Tibial nerve (tissue), 4 donors: ENCODE data around the gene CA10. TPM values are rescaled to one million over a fixed set of nuclear protein-coding genes. Genes with fewer than 3 reads are reported as not detected.

ENCODE experiments used
- DNase-seq, 2 donors: peaks; one replicate each; pipeline ENCODE4 v3.0.0-alpha.2; 2019; ENCODE audit warnings: low spot score in 2 of 2
- H3K27ac ChIP-seq, 4 donors: fragments of 200-600 bp; sonication (generic) in 3 of 4; one replicate each; pipeline ENCODE4 v1.5.1; 2017 to 2019; ENCODE audit warnings: mild to moderate bottlenecking in 1 of 4
- H3K27me3 ChIP-seq, 2 donors: fragments of 200-600 bp; sonication (generic) in 1 of 2; one replicate each; pipeline versions ENCODE4 v1.5.1 to v1.6.0; 2017 to 2019
- H3K36me3 ChIP-seq, 3 donors: fragments of 200-600 bp; sonication (generic); one replicate each; pipeline ENCODE4 v1.5.1; 2018 to 2019
- H3K4me1 ChIP-seq, 4 donors: fragments of 200-600 bp; sonication (generic) in 3 of 4; one replicate each; pipeline ENCODE4 v1.5.1; 2017 to 2019
- H3K4me3 ChIP-seq, 4 donors: fragments of 200-600 bp; sonication (generic) in 3 of 4; one replicate each; pipeline ENCODE4 v1.5.1; 2017 to 2019; ENCODE audit warnings: mild to moderate bottlenecking in 1 of 4, moderate library complexity in 1 of 4
- H3K9me3 ChIP-seq, 4 donors: fragments of 200-600 bp; sonication (generic) in 3 of 4; one replicate each; pipeline ENCODE4 v1.5.1; 2017 to 2019
- CTCF ChIP-seq, 5 experiments: fragments of 200-600 bp in 3 of 5; fragments of 450-650 bp in 2 of 5; sonication (generic) in 3 of 5; IDR thresholded peaks; one replicate each; pipeline ENCODE4 v1.5.1; 2016 to 2019; ENCODE audit warnings: antibody characterized with exemption in 5 of 5, mild to moderate bottlenecking in 3 of 5, moderate library complexity in 2 of 5
- EP300 ChIP-seq, 2 donors: sonication (generic); formaldehyde crosslinking; IDR thresholded peaks; one replicate each; pipeline ENCODE4 v1.6.1; 2017; ENCODE audit warnings: antibody characterized with exemption in 2 of 2, mild to moderate bottlenecking in 1 of 2
- POLR2A ChIP-seq, 2 donors: fragments of 450-650 bp; IDR thresholded peaks; one replicate each; pipeline ENCODE4 v1.6.1; 2017; ENCODE audit warnings: antibody characterized with exemption in 2 of 2, mild to moderate bottlenecking in 2 of 2, moderate library complexity in 2 of 2
- WGBS, 2 donors: methylation state at CpG; one replicate each; pipeline ENCODE4 v1.1.5; 2018; 5-methylcytosine and 5-hydroxymethylcytosine counted together
- total RNA-seq, 4 donors: library from RNA; depleted of rRNA; stranded (reverse); fragments of >200 nt; gene quantifications; one replicate each; pipeline ENCODE4 v1.1.0, GENCODE V29; 2016

Gene CA10
- total RNA-seq, 4 donors from 2014 or later: not detected

GRCh38 chr17:51707216-51707615 is 451.3 kb downstream of the CA10 start:
- H3K27ac ChIP-seq: no peak overlapping the region
- TF ChIP-seq POLR2A (IDR thresholded peaks at IDR 0.05): no peak
- TF ChIP-seq CTCF (IDR thresholded peaks at IDR 0.05): no peak
- no peak for TF ChIP-seq EP300 (IDR thresholded peaks at IDR 0.05)
- H3K9me3 ChIP-seq: no peaks in the 10 kb centered on the region
- no peaks in the 10 kb centered on the region for H3K36me3 ChIP-seq
- no peak for DNase-seq
- H3K4me1 ChIP-seq: peaks cover 0 to 21% (median 0%) of the 10 kb centered on the region in 4 donors
- 89 to 91% methylated on average over 2 of the region's 2 CpGs for WGBS, 2 donors
- no peaks in the 10 kb centered on the region for H3K27me3 ChIP-seq
- no peak overlapping the region for H3K4me3 ChIP-seq

GRCh38 chr17:51706093-51706492 is 452.4 kb downstream of the CA10 start:
- no peaks in the 10 kb centered on the region for H3K27me3 ChIP-seq

GRCh38 chr17:51703361-51704341 is 454.9 kb downstream of the CA10 start:
- H3K4me1 ChIP-seq: peaks cover 0 to 5% (median 0%) of the 10 kb centered on the region in 4 donors
- H3K27me3 ChIP-seq: no peaks in the 10 kb centered on the region
- no peaks in the 10 kb centered on the region for H3K9me3 ChIP-seq
- H3K27ac ChIP-seq: peak overlapping the region in 1 of 4 donors; percentile 22
- 59 to 61% methylated on average over 8 of the region's 8 CpGs for WGBS, 2 donors
- DNase-seq: peak; percentile 33 to 62
- H3K4me3 ChIP-seq: no peak overlapping the region
- no peaks in the 10 kb centered on the region for H3K36me3 ChIP-seq
- TF ChIP-seq EP300 (IDR thresholded peaks at IDR 0.05) (peak in 1 of 2 donors; percentile 59), POLR2A (IDR thresholded peaks at IDR 0.05) (no peak)

More at GRCh38 chr17:51706093-51706492, 452.4 kb downstream of the CA10 start:
- DNase-seq: no peak
- TF ChIP-seq POLR2A (IDR thresholded peaks at IDR 0.05) (no peak), CTCF (IDR thresholded peaks at IDR 0.05) (no peak), EP300 (IDR thresholded peaks at IDR 0.05) (no peak)
- Histone ChIP-seq H3K27ac (no peak overlapping the region), H3K4me1 (peaks cover 0 to 21% (median 0%) of the 10 kb centered on the region in 4 donors), H3K36me3 (no peaks in the 10 kb centered on the region), H3K4me3 (no peak overlapping the region), H3K9me3 (no peaks in the 10 kb centered on the region)
- 94 to 95% methylated on average over 1 of the region's 1 CpG for WGBS, 2 donors

GRCh38 chr17:51702963-51703360 is 455.6 kb downstream of the CA10 start:
- Histone ChIP-seq H3K36me3 (no peaks in the 10 kb centered on the region), H3K4me3 (no peak overlapping the region), H3K9me3 (no peaks in the 10 kb centered on the region), H3K4me1 (peaks cover 0 to 5% (median 0%) of the 10 kb centered on the region in 4 donors), H3K27me3 (no peaks in the 10 kb centered on the region), H3K27ac (peak overlapping the region in 1 of 4 donors; percentile 22)
- WGBS, 2 donors: 59 to 60% methylated on average over 3 of the region's 3 CpGs
- DNase-seq: no peak
- TF ChIP-seq POLR2A (IDR thresholded peaks at IDR 0.05) (no peak), CTCF (IDR thresholded peaks at IDR 0.05) (no peak), EP300 (IDR thresholded peaks at IDR 0.05) (no peak)

- Histone ChIP-seq H3K4me3 (no peak overlapping the region), H3K4me1 (peaks cover 0 to 5% (median 0%) of the 10 kb centered on the region in 4 donors), H3K27me3 (no peaks in the 10 kb centered on the region), H3K36me3 (no peaks in the 10 kb centered on the region), H3K27ac (no peak overlapping the region), H3K9me3 (no peaks in the 10 kb centered on the region)
- no peak for TF ChIP-seq EP300 (IDR thresholded peaks at IDR 0.05)
- TF ChIP-seq POLR2A (IDR thresholded peaks at IDR 0.05): no peak
- TF ChIP-seq CTCF (IDR thresholded peaks at IDR 0.05): no peak
- no peak for DNase-seq
- 84 to 90% methylated on average over 2 of the region's 2 CpGs for WGBS, 2 donors
Measured at GRCh38 chr17:51701501-51701900, 457.0 kb downstream of the CA10 start.
